GM21825 (cell line): Measurements from ENCODE around the gene NOP16.
"Not testable (repeated sequence)": the region's sequence is repeated elsewhere in the genome, so short reads cannot be mapped to it uniquely, and the experiment has no call there.

Experiments used
- ATAC-seq: cut with Tn5 transposase; IDR thresholded peaks from one replicate; pipeline ENCODE4 v1.9.1; 2021; ENCODE audit warnings: mild to moderate bottlenecking, moderate library complexity; ENCODE audit not compliant: unreplicated experiment

Gene NOP16

DNA sequence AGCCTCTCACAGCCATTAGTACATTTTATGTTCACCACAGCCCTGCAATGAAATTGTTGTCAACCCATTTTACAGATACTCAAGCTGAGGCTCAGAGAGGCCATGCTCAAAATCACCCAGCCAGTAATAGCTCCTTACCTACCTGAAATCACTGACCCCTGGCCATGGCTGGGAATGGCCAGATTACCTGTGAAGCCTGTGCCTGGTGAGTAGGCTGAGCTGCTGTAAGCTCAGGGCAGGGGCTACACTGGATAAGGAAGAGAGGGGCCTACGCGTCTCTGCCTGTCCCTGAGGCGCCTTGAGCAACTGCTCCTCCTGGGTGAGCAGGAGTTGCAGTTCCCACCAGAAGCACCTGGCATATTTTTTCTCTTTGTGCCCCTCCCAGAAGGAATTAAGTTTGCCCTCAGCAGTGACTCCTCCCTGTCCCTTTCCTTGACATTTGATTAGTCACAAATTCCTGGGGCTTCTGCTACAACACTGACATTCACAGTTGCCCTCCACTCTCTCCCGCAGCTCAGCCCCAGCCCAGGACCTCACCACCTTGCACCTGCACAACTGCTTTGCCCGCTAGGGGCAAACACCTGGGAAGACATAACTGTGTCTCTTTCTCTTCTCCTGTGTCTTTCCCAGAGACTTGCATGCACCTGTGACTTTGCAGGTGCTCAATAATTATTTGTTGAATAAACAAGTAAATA is 22.2 kb upstream of the NOP16 start:
- no peak for ATAC-seq

DNA sequence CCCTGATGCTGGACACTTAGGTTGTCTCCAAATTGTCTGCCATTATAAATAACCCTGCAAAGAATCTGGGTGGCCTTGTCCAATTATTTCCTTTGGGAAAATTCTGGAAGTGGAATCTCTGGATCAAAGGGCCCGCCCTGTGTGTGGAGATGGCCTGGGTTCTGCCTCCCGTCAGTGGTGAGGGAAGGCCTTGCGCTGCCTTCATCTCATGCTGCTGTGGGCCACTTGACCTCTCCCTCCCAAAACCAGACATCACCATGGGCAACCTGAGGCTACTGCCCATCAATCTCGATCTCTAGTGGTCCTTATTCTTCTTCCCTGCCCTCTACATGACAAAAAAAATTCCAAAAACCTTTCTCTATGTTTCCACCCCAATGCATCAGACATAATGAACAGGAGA is 21.4 kb upstream of the NOP16 start:
- no peak for ATAC-seq

- no peak for ATAC-seq
These were observed 20.2 kb upstream of the NOP16 start for GRCh38 chr5:176408590-176408989.

DNA sequence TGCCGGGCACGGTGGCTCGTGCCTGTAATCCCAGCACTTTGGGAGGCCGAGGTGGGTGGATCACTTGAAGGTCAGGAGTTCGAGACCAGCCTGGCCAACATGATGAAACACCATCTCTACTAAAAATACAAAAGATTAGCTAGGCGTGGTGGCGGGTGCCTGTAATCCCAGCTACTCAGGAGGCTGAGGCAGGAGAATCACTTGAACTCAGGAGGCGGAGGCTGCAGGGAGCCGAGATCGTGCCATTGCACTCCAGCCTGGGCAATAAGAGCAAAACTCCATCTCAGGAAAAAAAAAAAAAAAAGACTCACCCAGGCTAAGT is 19.8 kb upstream of the NOP16 start:
- ATAC-seq: not testable (repeated sequence)

GRCh38 chr5:176407456-176408251 is 19.3 kb upstream of the NOP16 start:
- ATAC-seq: no peak

DNA sequence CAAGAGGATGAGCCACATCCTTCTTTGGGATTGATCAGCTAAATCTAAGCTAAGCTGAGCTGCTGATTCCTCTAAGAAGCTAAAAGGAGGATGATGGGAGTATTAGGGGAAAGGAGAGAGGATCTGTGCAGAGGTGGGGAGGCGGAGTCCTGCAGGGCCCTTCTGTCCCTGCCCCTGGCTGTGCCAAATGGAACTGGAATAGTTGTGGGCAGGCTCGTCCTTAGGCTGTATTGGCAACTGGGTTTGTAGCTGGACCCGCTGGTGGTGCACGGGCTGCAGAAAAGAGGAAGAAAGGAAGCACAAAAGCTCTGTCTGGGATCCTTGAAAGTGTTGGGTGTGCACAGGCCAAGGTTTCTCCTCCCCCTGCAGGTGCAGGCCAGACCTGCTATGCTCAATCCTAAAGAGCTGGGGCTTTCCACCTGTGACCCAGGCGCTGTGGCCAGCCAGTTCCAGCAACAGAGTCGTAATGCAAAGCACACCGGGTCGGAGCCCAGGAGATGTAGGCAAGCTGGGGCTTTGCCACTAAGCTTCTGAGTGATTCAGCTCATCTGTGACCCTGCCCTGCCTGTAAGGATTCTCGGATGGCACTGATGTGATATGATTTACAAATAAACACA is 18.1 kb upstream of the NOP16 start:
- ATAC-seq: no peak

DNA sequence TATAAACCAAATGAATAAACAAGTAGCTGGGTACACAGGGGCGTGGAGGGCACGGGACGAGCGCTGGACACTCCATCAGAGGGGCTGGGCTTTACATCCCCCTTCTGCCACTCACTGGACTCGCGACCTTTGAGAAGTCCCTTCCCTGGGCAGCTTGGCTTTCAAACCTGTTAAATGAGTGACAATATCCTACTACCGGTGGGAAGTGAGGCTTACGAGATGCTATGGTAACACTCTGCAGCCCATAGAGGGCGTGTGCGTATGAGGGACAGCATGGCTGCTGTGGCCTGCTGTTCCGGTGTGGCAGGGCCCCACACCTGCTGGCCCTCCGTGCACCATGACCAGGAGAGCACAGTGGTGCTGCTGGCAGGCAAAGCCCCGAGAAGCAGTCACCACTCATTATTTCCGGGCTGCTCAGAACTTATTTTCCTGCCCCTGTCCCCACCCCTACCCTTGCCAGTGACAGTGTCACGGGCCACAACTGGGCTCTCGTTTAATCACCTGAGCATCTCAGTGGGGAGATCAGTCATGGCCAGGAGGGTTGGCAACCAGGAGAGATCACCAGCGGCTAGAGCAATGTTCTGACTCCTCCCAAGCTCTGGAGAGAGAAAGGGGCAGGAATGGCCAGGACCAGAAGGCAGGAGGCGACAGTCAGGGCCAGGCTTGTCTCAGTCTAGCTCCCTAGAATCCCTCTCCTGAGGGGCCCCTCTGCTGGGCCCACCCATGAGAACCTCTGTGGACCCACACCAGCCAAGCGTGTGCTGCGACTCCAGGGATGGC is 17.4 kb upstream of the NOP16 start:
- no peak for ATAC-seq

DNA sequence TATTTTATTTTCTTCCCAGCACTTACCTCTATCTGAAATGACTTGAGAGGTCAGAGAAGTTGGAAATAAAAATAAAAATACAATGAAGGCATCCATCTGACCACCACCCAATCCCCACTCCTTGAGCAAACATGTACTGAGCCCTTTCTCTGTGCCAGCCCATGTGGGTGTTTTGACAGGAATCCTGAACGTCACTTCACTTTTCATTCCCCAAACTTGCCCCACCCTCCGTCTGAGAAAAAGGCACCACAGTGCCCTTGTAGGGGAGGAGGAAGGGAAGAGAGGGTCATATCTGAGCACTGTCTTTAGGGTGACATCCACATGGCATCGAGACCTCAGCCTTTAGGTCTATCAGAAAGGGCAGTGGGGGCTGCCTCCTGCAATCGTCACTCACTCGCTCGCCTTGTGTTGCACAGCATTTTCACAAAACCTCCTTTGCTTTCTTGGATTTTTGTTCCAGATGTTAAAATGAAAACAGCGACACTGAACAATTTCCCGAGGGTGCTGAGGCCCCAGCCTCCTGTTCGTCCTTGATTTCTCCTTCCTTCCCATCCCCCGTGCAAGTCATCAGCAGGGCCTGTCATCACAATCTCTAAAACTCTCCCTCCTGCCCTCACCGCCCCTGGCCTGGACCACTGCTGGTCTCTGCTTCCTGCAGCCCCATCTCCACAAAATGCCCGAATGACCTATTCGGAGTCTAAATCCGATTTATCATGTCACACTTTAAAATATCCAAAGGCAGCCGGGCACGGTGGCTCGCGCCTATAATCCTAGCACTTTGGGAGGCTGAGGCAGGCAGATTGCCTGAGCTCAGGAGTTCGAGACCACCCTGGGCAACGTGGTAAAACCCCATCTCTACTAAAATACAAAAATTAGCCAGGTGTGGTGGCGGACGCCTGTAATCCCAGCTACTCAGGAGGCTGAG is 13.1 kb upstream of the NOP16 start:
- ATAC-seq: no peak

GRCh38 chr5:176400382-176401156 is 12.2 kb upstream of the NOP16 start:
- no peak for ATAC-seq

DNA sequence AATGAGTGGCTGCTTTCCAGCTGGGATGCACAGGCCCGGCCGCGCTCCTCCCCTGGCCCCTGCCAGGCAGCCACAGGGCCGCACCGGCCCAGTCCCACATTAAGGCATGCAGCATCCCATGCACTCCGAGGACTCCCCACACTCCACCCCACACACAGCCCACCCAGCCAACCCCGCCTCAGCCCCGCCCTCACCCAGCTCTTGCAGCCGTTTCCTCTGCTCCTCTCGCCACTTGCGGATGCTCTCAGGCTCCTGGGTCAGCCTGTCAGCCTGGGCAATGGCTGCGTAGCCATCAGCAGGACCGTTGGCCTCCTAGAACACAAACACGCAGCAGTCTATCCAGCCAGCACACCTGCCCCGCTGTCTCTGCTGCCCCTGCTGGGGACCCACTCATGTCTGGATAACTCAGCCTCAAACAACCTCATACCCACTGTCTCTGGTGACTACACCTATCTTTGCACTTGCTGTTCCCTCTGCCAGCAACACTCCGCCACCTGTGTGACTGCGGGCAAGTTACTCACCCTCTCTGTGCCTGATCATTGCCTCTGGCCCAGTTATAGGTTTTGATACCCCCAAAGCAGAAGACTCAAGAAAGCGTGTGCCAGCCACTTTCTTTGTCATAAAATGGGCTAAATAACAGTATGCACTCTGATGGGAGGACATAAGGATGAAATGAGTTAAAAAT is 9.5 kb upstream of the NOP16 start:
- ATAC-seq: no peak

GRCh38 chr5:176396330-176396729 is 7.9 kb upstream of the NOP16 start:
- no peak for ATAC-seq

DNA sequence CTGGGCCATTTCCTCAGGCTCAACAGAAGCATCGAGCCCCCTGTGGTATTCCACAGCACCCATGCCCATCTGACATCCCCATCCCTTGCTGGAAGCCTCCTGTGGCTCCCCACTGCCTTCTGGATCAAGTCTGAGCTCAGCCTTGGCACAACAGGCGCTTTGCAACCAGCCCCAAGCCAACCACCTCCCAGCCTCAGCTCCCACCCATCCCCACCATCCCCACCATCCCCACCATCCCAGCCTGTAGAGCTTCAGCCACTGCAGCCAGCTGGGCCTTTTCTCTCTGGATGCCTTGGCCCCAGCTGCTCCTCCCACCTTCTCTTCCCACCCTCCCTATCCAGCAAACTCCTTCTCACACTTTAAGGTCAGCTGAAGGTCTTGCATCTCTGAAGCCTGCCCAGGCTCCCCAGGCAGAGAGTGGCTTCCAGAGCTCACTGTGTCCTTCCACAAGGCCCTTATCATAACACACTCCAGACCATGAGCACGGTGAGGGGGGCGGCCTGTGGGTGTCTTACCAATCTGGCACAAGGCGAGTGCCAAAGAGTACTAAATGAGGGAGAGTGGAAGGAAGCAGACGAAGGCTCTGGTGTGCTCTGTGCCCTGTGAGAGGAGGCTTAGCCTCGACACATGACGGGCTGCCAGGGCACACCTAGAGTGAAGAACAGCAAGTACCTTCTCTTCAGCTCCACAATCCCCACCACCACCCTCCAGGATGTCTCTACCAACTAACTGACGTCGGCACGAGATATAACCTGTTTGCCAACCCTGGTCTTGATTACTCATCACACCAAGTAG is 6.7 kb upstream of the NOP16 start:
- ATAC-seq: no peak

DNA sequence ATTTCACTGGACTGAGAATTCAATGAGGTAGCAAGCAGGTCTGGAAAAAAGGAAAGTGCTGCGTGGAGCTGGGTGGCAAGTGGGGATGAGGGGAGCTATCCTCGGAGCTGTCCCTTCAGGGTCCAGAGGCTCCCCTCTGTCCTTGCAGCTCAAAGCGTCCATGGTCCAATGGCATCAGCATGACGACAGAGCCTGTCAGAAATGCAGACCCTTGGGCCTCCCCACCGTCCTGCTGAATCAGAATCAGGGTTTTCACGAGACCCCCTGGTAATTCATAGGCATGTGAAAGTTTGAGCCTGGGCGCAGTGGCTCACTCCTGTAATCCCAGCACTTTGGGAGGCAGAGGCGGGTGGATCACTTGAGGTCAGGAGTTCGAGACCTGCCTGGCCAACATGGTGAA is 5.7 kb upstream of the NOP16 start:
- ATAC-seq: no peak

DNA sequence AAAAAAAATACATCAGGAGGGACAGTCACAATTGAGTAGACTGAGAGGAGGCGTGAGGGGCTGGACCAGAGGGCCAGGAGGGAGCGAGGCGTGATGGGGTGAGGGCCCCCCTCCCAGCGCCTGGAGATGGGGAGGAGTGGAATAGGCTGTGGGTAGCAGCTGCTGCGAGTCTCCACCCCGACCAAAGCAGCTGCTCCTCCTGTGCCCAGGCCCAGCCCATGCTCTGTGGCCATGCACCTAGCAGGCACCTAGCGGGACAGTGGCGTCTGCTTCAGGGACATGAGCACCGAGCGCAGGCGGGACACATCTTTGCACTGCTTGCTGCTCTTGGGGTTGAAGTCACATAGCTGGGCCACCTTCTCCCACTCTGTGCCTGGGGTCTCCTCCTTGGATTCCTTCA is 4.1 kb upstream of the NOP16 start:
- no peak for ATAC-seq

GRCh38 chr5:176391999-176392398 is 3.6 kb upstream of the NOP16 start:
- ATAC-seq: no peak

DNA sequence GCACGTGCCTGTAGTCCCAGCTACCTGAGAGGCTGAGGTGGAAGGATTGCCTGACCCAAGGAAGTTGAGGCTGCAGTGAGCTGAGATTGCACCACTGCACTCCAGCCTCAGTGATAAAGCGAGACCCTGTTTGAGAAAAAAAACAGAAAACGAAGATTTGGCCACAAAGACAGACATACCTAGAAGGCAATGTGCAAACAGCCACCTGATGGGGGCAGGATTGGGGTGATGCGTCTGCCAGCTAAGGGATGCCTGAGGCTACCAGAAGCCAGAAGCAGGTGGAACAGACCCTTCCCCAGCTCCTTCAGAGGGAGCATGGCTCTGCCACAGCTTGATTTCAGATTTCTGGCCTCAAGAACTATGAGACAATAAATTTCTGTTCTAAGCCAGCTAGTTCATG is 3.1 kb upstream of the NOP16 start:
- ATAC-seq: no peak

- peak; percentile 26 for ATAC-seq
These were observed 1.0 kb upstream of the NOP16 start for GRCh38 chr5:176389135-176390123.
